GM18526 (cell line): ENCODE measurements around the gene AMZ2.

Source experiments
- POLR2A ChIP-seq: IDR thresholded peaks from 3 replicates; pipeline ENCODE4 v1.6.1; 2011; ENCODE audit not compliant: insufficient read length; ENCODE audit errors: extremely low read depth

AMZ2 gene

DNA sequence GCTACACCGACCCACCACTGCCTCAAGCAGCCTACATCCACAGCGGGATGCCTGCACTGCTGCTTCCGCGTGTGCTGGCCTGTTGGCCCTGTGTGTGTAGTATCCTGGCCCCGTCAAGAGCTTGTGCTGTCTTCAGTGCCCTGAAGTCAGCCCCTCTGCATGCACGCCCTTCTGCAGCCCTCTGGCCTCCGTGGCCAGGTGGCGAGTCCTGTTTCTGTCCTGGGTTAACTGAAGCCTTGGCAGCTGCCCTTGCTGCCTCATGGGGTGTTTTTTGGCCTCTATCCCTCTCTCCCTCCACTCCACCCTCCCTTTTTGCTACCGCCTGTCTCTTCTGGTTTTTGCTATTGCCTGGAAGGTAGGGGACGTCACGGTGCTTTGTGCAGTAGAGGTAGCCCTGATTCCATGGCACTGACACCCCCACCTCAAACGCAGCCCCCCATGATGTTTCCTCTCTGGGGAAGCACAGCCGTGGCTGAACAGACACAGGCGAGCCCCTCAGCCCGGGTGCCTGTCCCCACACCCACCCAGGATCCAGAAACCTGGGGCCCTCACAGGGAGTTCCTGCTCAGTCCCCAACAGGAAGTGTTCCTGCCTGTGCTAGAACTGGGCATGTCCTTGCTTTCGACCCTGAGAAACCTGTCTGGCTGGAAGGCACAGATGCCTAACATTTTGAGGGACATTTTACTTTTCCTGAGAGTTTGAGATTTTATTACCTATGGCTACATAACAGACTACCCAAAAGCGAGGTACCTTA is 18.8 kb upstream of the AMZ2 start:
- no peak for TF ChIP-seq POLR2A

DNA sequence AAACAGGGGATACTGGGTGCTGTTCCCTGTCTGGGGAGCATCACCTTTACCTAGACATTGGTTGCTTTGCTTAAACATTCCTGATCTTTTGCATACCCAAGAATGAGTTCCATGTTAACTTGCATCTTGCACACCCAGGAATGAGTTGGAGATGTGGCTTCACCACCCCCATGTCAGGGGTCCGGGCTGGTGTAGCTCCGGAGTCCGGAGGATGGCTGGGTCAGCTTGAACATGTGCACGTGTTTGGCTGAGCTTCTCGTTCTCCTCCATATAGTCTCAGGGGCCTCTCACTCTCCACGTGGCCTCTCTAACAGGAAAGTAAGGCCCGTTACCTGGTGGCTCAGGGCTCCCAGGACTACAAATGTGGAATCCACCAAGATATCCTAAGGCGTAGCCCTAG is 18.2 kb upstream of the AMZ2 start:
- no peak for TF ChIP-seq POLR2A

DNA sequence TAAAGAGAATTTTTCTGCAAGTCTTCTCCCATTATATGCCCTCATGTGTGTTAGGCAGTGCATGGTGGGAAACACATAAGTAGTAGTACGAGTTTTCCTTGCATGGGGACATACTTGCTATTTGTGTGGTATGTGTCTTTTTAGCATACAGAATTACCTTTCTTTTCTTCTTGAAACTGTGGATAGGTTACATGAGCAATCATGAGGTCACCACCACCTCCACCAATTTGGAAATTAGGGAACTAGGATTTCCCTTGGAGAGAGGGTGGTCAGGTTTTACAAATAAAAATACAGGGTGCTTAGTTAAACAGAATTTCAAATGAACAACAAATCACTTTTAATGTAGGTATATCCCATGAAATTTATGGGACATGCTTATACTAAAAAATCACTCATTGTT is 16.3 kb upstream of the AMZ2 start:
- TF ChIP-seq POLR2A: no peak

DNA sequence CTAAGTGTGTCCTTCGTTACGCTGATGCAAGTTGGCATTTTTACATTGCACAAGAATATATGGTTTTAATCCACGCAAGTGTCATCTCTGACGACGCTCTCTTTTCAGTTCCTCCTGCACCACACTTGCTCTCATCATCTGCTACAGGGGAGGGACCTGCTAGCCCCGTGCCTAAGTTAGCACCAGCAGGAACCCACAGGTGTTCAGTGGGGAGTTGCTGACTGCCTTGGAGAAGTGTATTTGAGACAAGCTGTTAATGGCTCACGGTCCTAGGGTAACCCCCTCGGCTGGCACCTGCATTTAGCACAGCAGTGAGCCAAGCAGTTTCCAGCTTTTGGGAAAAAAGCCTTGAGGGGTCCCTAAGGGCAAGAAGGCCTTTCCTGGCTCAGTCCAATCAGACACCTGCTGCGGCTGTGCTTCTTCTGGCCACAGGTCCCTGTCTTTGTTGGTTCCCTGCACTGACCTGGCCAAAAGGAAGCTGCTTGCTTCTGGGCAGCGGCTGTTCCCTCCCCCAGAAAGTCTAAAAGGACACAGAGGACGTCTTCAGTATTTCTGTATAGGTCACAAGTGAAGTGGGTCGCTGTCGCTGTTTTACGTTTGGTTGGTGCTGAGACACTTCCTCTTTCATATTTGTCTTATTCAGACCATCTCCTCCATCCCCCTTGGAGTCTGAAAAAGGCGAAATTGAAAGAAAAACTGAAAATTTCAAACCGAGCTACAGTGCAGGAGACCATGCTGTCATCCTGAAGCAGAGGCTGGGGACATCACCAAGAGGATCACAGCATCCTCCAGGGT is 10.3 kb upstream of the AMZ2 start:
- TF ChIP-seq POLR2A: peak; percentile 40

DNA sequence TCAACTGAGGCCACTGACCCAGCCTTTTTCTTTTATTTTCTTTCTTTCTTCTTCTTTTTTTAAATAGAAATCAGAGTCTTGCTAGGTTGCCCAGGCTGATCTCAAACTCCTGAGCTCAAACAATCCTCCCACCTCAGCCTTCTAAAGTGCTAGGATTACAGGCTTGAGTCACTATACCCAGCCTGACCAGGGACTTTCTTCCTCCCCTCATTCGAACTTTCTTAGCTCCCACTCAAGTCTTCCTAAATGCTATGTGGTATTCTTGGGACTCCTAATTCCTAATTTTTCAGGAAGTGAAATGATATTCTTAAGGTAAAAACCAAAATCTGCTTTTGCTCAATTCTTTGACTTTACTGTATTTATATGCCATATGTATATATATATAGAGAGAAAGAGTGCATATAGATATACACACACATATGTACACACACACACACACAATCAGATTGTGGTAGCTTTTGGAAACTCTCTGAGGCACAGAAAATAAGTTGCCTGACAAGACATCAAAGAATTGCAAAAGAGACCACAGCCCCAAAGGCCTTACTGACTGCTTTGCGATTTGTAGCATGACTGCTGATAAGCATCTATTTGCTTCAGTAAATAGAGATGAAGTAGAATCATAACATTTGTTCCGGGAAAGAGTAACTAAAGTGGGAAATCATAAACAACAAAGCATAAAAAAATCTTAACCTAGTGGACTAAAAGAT is 9.5 kb upstream of the AMZ2 start:
- no peak for TF ChIP-seq POLR2A

DNA sequence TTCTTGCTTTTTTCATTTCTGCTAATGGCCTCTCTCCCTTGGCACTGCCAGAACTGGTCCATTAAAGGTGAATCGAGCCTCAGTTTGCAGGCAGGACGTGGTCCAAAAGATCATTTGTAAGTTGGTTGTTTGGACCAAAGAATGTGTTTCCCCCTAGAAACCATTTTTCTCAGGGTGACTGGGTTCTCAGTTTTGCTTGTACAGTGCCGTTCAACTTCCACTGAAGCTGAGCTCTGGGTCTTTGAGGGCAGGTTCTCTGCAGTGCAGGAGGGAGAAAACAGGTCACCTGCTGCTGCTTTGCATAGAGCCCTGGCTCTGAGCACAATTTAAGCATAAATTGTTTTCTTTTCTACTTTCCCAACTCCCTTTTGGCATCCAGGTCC is 9.0 kb upstream of the AMZ2 start:
- no peak for TF ChIP-seq POLR2A

DNA sequence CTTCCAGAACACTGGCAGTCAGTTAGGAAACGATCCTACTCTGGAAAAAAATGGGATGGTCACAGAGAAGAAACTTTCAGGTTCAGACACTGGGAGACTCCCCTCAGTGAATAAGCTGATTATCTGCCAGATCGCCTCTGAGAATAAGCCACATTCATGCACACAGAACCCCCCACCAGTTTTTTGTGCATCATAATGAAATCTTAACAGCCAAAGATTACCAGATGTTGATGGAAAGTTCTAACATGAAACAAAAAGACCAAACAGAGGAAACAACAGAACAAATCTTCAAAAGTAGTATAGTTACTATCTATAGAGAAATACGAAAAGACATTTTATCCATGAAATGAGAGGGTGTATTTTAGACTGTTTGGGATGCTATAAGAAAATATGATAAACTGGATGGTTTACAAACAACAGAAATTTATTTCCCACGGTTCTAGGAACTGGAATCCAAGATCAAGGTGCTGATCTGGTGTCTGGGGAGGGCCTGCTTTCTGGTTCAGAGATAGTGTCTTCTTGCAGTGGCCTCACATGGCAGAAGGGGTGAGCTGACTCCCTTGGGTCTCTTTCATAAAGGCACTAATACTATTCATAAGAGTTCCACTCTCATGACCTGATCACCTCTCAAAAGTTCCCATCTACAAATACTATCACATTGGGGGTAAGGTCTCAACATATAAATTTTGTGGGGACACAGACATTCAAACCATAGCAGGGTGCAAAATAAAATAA is 8.0 kb upstream of the AMZ2 start:
- TF ChIP-seq POLR2A: no peak

DNA sequence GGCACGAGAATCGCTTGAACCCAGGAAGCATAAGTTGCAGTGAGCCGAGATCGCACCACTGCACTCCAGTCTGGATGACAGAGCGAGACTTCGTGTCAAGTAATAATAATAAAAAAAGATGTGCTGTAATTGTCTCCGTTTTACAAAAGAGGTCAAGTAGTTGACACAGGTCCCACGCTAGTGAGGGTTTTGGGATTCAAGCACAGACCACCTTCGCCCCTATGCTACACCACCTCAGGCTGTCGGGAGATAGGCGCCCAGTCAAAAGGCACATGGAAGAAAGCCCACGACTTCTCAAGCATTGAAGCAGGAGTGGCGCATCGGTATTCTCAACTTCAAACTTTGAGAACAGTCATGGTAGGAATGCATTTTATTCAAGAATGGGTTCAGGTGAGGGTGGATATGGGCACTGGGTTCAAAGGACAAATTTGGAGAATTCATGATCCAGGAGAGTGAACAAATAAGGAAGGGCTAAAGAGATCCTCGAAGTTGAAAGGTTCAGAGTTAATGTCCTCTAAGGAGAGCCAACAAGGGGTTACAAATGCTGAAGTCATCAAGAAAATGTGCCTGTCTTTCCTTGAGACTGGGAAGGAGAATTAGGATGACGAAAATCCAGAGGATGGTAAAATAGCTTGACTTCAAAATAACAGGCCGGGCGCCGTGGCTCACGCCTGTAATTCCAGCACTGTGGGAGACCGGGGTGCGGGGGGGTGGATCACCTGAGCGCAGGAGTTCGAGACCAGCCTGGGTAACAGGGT is 1.4 kb upstream of the AMZ2 start:
- TF ChIP-seq POLR2A: no peak

DNA sequence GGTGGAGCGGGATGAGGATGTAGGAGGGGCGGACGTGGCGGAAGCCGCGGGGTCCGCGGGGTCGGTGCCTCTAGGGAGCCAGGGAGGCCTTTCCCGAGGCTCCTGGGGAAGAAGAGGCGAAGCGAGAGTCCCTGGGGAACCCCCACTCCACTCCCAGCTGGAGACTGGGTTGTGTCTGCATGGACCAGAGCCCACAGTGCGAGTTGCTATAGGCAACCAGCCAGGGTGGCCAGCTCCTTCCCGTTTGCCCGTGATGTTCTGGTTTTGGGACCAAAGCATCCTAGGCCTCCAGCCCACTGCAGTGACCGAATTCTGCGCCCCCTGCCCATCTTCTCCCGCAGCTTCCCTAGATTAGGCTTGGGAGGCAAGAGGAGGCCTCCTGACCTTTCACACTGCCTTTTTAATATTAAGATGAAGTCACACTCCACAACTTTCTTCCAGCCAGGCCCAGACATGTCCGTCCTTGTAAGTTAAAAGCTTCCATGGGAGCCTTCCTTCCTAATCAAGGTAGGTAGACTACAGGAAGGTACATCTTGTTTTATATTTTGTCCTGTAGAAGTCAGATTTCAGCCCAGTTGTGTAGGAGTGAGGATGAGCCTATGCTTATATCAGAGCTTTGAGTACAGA is 469 bp downstream of the AMZ2 start:
- no peak for TF ChIP-seq POLR2A

DNA sequence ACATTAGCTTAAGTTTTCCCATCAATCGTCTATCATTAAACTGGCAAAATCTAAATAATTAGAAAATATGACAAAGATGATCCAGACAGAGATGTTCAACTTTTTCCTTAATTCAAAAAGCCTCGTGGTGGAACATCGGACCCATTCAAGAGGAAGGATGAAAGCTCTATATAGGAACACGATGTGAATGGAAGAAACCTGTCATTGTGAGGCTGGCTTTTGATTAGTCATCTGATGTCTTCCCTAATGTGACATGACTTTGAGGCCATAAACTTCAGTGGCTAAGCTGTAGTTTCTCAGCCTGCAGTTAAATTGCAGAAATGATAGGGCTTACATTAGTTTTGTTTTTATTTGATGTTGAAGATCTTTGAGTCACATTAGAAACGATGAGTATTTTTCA is 1.0 kb downstream of the AMZ2 start:
- TF ChIP-seq POLR2A: no peak

DNA sequence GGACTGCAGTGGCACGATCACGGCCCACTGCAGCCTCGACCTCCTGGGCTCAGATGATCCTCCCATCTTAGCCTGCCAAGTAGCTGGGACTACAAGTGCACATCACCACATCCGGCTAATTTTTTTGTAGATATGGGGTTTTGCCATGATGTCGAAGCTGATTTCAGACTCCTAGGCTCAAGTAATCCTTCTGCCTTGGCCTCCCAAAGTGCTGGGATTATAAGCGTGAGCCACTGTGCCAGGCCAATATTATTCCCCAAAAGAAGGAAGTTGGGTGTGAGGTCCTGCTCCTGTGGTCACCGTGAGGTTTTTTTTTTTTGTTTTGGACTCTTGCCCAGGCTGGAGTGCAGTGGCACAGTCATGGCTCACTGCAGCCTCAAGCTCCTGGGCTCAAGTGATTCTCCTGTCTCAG is 1.5 kb downstream of the AMZ2 start:
- no peak for TF ChIP-seq POLR2A

DNA sequence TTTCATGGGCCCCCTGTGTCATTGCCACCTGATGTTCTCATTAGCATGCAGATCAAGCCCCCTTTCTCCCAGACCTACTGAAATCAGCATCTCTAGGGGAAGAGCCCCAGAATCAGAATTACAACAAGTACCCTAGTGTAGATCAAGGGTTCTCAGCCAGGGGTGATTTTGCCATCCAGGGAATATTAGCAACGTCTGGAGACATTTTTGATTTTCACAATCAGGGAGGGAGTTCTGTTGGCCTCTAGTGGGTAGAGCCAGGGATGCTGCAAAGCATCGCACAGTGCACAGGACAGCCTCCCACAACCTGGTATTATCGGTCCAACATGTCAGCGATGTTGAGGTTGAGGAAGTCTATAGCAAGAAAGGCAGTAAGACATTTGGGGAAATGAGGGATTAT is 7.3 kb downstream of the AMZ2 start:
- no peak for TF ChIP-seq POLR2A

DNA sequence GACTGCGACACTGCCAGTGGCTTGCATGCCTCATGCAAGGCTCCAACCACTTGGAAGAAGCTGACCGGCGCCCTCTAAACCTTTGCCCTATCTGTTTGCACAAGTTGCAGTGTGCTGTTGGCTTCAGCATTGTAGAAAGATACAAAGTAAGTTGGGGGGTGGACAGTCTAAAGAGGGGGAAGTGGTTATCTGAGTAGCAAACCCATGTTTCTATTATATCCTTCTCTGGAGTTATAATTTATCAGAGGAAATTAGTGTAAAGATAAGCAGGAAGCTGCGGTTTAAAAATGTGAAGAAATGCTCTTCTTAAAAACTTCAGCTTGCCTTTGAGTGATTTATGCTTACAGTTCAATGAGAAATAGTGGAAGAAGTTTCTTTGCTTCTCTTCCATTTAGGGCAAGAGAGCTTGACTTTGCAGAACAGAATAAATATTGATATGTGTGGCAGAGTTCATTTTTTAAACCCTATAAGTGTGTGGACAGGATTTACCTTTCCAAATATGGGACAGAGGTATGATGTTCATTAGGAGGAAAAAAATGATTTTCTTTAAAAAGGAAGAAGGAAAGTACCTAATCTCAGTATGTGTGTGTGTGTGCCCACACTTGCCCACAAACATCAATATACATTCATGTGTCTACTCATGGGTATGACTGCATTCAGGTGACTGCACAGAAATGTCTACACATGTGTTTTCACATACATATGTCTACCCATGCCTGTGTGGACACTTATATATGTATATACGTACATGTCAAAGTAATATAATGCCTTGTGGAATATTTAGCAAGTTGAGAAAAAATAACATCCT is 8.1 kb downstream of the AMZ2 start:
- TF ChIP-seq POLR2A: no peak

DNA sequence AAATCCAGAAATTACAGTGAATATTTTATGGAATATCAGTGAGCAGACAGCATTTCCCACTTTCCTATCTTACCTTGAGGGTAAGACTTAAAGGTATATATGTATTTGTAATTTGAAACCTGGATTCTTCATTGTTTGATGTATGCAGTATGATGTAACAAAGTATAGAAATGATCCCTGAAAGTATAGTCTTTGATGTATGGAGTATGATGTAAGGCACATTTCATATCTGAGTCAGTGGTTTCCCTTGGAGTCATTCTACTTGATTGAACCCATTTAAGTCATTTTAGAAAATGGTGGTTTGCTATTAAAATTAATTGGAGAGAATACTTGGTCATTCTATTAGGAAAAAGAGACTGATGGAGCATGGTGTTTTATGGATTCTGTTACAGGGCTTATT is 10.1 kb downstream of the AMZ2 start:
- TF ChIP-seq POLR2A: no peak
